ENCODE measurements around the gene GNG13.

- no peak for TF ChIP-seq POLR2AphosphoS5 (IDR thresholded peaks at IDR 0.05; ENCODE audit: low read depth, low read length)
- no peak for TF ChIP-seq CTCF (IDR thresholded peaks at IDR 0.05)
- no peak for TF ChIP-seq SIN3A (IDR thresholded peaks at IDR 0.05; ENCODE audit: borderline replicate concordance, insufficient read depth, low read depth, low read length)
- TF ChIP-seq TCF7L2 (IDR thresholded peaks at IDR 0.05; ENCODE audit: low read depth, low read length) = no peak
These were observed 41.5 kb upstream of the GNG13 start for GRCh38 chr16:842061-842476.

Data from Panc1 (cell line).